HCT116 (cell line): ENCODE results near the gene ENTPD3. TPM values are rescaled to one million over a fixed set of nuclear protein-coding genes. Genes with fewer than 3 reads are reported as not detected.

Experiments used
- ATAC-seq: fragments of 200-7000 bp; cut with Tn5 transposase; 2 replicates; pipeline ENCODE4 v1.9.1; 2020; ENCODE audit warnings: mild to moderate bottlenecking, moderate library complexity
- BruUV-seq: library from RNA; stranded (reverse); fragments of 400-500 nt; replicated peaks from 2 replicates; lab custom pipeline; 2021; lab: Mats Ljungman, UMichigan
- CTCF ChIA-PET: fragments of 300-600 bp; sonication (Branson Sonifier 250); formaldehyde crosslinking; loops from one replicate; lab custom pipeline; 2021; ENCODE audit warnings: antibody characterized with exemption; lab: Charles Lee
- POLR2A ChIA-PET: fragments of 300-600, 350-600 bp; sonication (Branson Sonifier 250); formaldehyde crosslinking; loops from one replicate; lab custom pipeline; 2021; ENCODE audit warnings: antibody characterized with exemption; lab: Charles Lee
- RAD21 ChIA-PET, 2 experiments: fragments of 300-600 bp; sonication (Branson Sonifier 250); formaldehyde crosslinking; loops; one replicate each; lab custom pipeline; 2023; ENCODE audit warnings: low total read pairs in 2 of 2; ENCODE audit not compliant: uncharacterized antibody in 2 of 2, unreplicated experiment in 2 of 2, low non-redundant PET in 1 of 2; lab: Charles Lee
- DNase-seq: peaks from one replicate; pipeline ENCODE4 v3.0.0-alpha.2; 2010; ENCODE audit warnings: low read depth, low spot score
- H2AFZ ChIP-seq: fragments of 200-600 bp; shearing (Covaris generic), sonication (generic); 2 replicates; pipeline ENCODE4 v1.6.1; 2017; ENCODE audit warnings: low read depth, mixed run types, mixed read lengths, antibody characterized with exemption, low read length; ENCODE audit not compliant: poor library complexity, severe bottlenecking
- H3K27ac ChIP-seq: 2 replicates; pipeline ENCODE4 v1.5.1; 2012; ENCODE audit warnings: low read depth, low read length
- H3K27me3 ChIP-seq: fragments of 200-600 bp; sonication (generic); 2 replicates; pipeline ENCODE4 v1.6.1; 2016; ENCODE audit warnings: mixed run types, low read length, mixed read lengths; ENCODE audit not compliant: insufficient read depth
- H3K36me3 ChIP-seq, 2 experiments: fragments of 200-500 bp in 1 of 2; fragments of 200-600 bp in 1 of 2; sonication (Bioruptor generic) in 1 of 2; sonication (generic) in 1 of 2; 2 replicates each; pipeline versions ENCODE4 v1.5.1 to v1.6.1; 2014 to 2016; ENCODE audit warnings: low read length in 2 of 2, inconsistent platforms in 1 of 2, mixed read lengths in 1 of 2, mixed run types in 1 of 2; ENCODE audit not compliant: insufficient read depth in 2 of 2, control insufficient read depth in 1 of 2
- H3K4me1 ChIP-seq, 2 experiments: fragments of 200-600 bp in 1 of 2; sonication (generic) in 1 of 2; 2 replicates each; pipeline versions ENCODE4 v1.5.1 to v1.6.1; 2012 to 2017; ENCODE audit warnings: low read length in 2 of 2, inconsistent platforms in 1 of 2, mild to moderate bottlenecking in 1 of 2, mixed read lengths in 1 of 2, mixed run types in 1 of 2, moderate library complexity in 1 of 2; ENCODE audit not compliant: insufficient read depth in 2 of 2, control insufficient read depth in 1 of 2
- H3K4me2 ChIP-seq: fragments of 200-600 bp; sonication (generic); 2 replicates; pipeline ENCODE4 v1.6.1; 2017; ENCODE audit warnings: mixed run types, low read length, mixed read lengths
- H3K4me3 ChIP-seq, 2 experiments: fragments of 200-600 bp in 1 of 2; sonication (generic) in 1 of 2; replicated peaks in 1 of 2; 2 replicates each; pipeline ENCODE4 v1.5.1; 2011 to 2016; ENCODE audit warnings: low read length in 2 of 2, control low read depth in 1 of 2, low read depth in 1 of 2, mild to moderate bottlenecking in 1 of 2, mixed read lengths in 1 of 2, mixed run types in 1 of 2
- H3K79me2 ChIP-seq: fragments of 200-600 bp; sonication (generic); 2 replicates; pipeline ENCODE4 v1.6.1; 2017; ENCODE audit warnings: mild to moderate bottlenecking, mixed run types, low read length, moderate library complexity, mixed read lengths; ENCODE audit not compliant: insufficient read depth
- H3K9ac ChIP-seq: fragments of 200-600 bp; sonication (generic); 2 replicates; pipeline ENCODE4 v1.6.1; 2016; ENCODE audit warnings: low read length, mixed read lengths
- H3K9me2 ChIP-seq: fragments of 200-600 bp; sonication (generic), shearing (Covaris generic); 2 replicates; pipeline ENCODE4 v1.6.1; 2017; ENCODE audit warnings: mixed run types, mild to moderate bottlenecking, moderate library complexity; ENCODE audit not compliant: insufficient read depth
- H3K9me3 ChIP-seq, 2 experiments: fragments of 200-500 bp in 1 of 2; fragments of 200-600 bp in 1 of 2; sonication (Bioruptor generic) in 1 of 2; sonication (generic) in 1 of 2; 2 replicates each; pipeline ENCODE4 v1.6.1; 2014 to 2017; ENCODE audit warnings: low read length in 2 of 2, mixed read lengths in 2 of 2, inconsistent platforms in 1 of 2, low read depth in 1 of 2, mild to moderate bottlenecking in 1 of 2, mixed run types in 1 of 2, moderate library complexity in 1 of 2; ENCODE audit not compliant: control insufficient read depth in 1 of 2, insufficient read depth in 1 of 2
- H4K20me1 ChIP-seq: fragments of 200-600 bp; sonication (generic), shearing (Covaris generic); 2 replicates; pipeline ENCODE4 v1.6.1; 2017; ENCODE audit warnings: mixed run types, mild to moderate bottlenecking, moderate library complexity; ENCODE audit not compliant: insufficient read depth
- ELF1 ChIP-seq: IDR thresholded peaks from 2 replicates; pipeline ENCODE4 v1.6.1; 2012; ENCODE audit warnings: low read depth, borderline replicate concordance
- EZH2 ChIP-seq: fragments of 200-600 bp; sonication (generic); IDR thresholded peaks from 2 replicates; pipeline ENCODE4 v1.6.1; 2017; ENCODE audit warnings: antibody characterized with exemption, mixed run types
- EZH2phosphoT487 ChIP-seq: fragments of 200-600 bp; IDR thresholded peaks from 2 replicates; pipeline ENCODE4 v1.6.1; 2018; ENCODE audit warnings: antibody characterized with exemption, borderline replicate concordance
- FOSL1 ChIP-seq: IDR thresholded peaks from 2 replicates; pipeline ENCODE4 v1.6.1; 2012; ENCODE audit warnings: low read depth
- POLR2A ChIP-seq: IDR thresholded peaks from 2 replicates; pipeline ENCODE4 v1.7.0; 2011; ENCODE audit warnings: borderline replicate concordance; ENCODE audit not compliant: insufficient read depth, insufficient read length; ENCODE audit errors: extremely low read depth
- SP1 ChIP-seq: IDR thresholded peaks from 2 replicates; pipeline ENCODE4 v1.6.1; 2012; ENCODE audit warnings: low read depth
- TCF7L2 ChIP-seq: IDR thresholded peaks from 2 replicates; pipeline ENCODE4 v1.7.0; 2011; ENCODE audit warnings: borderline replicate concordance, inconsistent platforms; ENCODE audit not compliant: insufficient read depth, insufficient read length; ENCODE audit errors: extremely low read depth
- ZNF274 ChIP-seq: fragments of 200-500 bp; sonication (Bioruptor generic); IDR thresholded peaks from 2 replicates; pipeline ENCODE4 v1.6.1; 2014; ENCODE audit warnings: mild to moderate bottlenecking, low read depth, low read length, inconsistent platforms
- intact Hi-C: fragments of 100-400 bp; cut with micrococcal nuclease; formaldehyde crosslinking; loops from 2 replicates; pipeline ENCODE4 v1.10.0; 2022
- total RNA-seq: library from RNA; stranded (reverse); gene quantifications from one replicate; pipeline ENCODE4 v1.2.1, GENCODE V29; 2021; ENCODE audit not compliant: unreplicated experiment

Gene ENTPD3
- total RNA-seq, 1 experiment from 2014 or later = not detected

DNA sequence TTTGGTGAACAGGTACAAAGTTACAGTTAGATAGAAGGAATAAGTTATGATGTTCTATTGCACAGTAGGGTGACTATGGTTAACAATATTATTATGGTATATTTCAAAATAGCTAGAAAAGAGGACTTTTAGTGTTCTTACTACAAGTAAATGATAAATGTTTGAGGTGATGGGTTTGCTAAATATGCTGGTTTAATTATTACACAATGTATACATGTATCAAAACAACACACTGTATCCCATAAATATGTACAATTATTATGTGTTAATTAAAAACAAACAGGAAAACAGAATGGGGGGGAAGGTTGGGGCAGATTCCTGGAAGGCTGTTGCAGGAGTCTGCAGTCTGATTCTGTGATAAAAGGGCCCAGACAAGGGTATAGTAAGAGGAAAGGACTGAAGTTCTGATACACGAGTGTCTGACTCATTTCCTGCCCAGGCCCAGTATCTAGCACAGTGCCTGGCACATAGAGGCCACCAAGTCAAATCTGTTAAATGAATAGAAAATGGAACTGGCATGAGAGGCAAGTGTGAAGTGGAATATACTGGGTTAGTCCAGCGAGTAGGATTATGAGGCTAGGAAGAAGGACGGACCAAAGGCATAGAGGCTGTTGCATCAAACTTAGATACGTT is 7.2 kb upstream of the ENTPD3 start:
- CTCF ChIA-PET = no interaction called here
- Histone ChIP-seq H3K9me3 (no peaks in the 10 kb centered on the region), H3K36me3 (no peaks in the 10 kb centered on the region), H3K9ac (no peak overlapping the region), H4K20me1 (no peaks in the 10 kb centered on the region), H3K4me2 (peak overlapping the region; percentile 20; the same call in 1 of the 2 replicates), H3K4me1 (peaks cover 0 to 22% of the 10 kb centered on the region in 2 experiments; a peak in 2 of 4 replicates), H3K79me2 (no peaks in the 10 kb centered on the region), H3K27ac (no peak overlapping the region), H2AFZ (peak overlapping the region; percentile 51), H3K9me2 (no peaks in the 10 kb centered on the region), H3K4me3 (no peak overlapping the region), H3K27me3 (no peaks in the 10 kb centered on the region)
- intact Hi-C loops = no loop called here
- POLR2A ChIA-PET = no interaction called here
- BruUV-seq = no TSS peak
- no peak for TF ChIP-seq TCF7L2
- no peak for TF ChIP-seq ZNF274
- peak; percentile 26; the same call in 1 of the 2 replicates for TF ChIP-seq FOSL1
- TF ChIP-seq POLR2A = no peak
- no peak for DNase-seq
- peak; percentile 63 for ATAC-seq
- RAD21 ChIA-PET = no interaction called here

DNA sequence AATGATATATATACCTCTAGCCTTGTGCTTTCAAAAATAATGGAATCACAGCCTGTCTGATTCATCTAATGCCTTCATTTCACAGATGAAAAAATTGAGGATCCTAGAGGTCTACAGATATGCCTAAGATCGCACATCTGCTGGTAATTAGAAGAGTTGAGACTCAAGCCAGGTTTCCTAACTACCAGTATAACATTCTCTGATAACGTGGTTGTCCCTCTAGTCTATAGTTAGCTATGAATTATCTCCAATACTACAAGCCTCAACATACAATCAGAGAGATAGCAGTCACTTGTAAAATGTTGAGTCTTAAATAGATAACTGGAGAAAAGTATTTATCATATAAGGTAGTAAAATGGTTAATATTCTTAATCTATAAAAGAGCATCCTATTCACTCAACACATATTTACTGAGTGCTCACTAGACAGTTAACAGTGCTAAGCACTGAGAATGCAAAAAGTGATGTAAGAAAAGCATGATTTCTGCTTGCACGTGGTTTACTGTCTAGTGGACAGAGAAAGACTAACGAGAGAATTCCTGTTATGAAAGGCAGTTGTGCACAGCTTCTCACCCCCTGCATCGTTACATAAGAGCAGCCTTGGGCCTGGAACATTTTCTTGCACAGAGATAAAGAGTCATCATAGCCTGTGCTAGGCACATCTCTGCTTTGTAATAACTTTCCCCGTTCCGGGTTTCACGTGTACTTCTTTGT is 4.9 kb upstream of the ENTPD3 start:
- H2AFZ ChIP-seq = no peak overlapping the region
- H3K9ac ChIP-seq = no peak overlapping the region
- H3K4me1 ChIP-seq = peaks cover 0 to 22% of the 10 kb centered on the region in 2 experiments; a peak in 2 of 4 replicates
- H3K9me2 ChIP-seq = no peaks in the 10 kb centered on the region
- no peaks in the 10 kb centered on the region for H4K20me1 ChIP-seq
- ATAC-seq (no peak), DNase-seq (no peak)
- no peaks in the 10 kb centered on the region for H3K27me3 ChIP-seq
- H3K27ac ChIP-seq = no peak overlapping the region
- no peak overlapping the region for H3K4me2 ChIP-seq
- no peak overlapping the region for H3K4me3 ChIP-seq
- CTCF ChIA-PET = no interaction called here
- H3K36me3 ChIP-seq = no peaks in the 10 kb centered on the region
- intact Hi-C loops = no loop called here
- H3K9me3 ChIP-seq = no peaks in the 10 kb centered on the region
- POLR2A ChIA-PET = no interaction called here
- TF ChIP-seq ELF1 (no peak), SP1 (no peak), EZH2 (no peak), EZH2phosphoT487 (no peak)
- BruUV-seq = no TSS peak
- no peaks in the 10 kb centered on the region for H3K79me2 ChIP-seq
- RAD21 ChIA-PET = no interaction called here
